Measurements from ENCODE around the gene RNF151. TPM values are rescaled to one million over a fixed set of nuclear protein-coding genes. Genes with fewer than 3 reads are reported as not detected.
A peak's percentile ranks its signal among the peaks of the same experiment; 100 is the strongest.

RNF151 gene
- total and polyA plus RNA-seq, 2 of the 13 experiments (the other 11 are each of a cell fraction or from before 2014, with no cell fraction given) = not detected

GRCh38 chr16:1940273-1941161 lies 26.1 kb upstream of the RNF151 start (continued):
- TF ChIP-seq TERF1 (CRISPR knock-in tag; IDR thresholded peaks at IDR 0.05) (no peak), NONO (IDR thresholded peaks at IDR 0.05) (no peak), NONO (CRISPR knock-in tag; conservative IDR thresholded peaks at IDR 0.05) (peak; percentile 94), ZNF770 (CRISPR knock-in tag; IDR thresholded peaks at IDR 0.05) (peak; percentile 30; the same call in 1 of the 2 replicates), ZNF510 (CRISPR knock-in tag; IDR thresholded peaks at IDR 0.05; ENCODE audit: low read depth) (0 out of 2 replicates have a peak, but pooled peaks have one; percentile 52), USF2 (IDR thresholded peaks at IDR 0.05; ENCODE audit: low read depth, low read length) (peak; percentile 43; the same call in 1 of the 2 replicates), USF2 (CRISPR knock-in tag; IDR thresholded peaks at IDR 0.05; ENCODE audit: borderline replicate concordance) (peak; percentile 44; the same call in 1 of the 2 replicates), ZNF776 (CRISPR knock-in tag; IDR thresholded peaks at IDR 0.05) (peak; percentile 86), ZNF101 (CRISPR knock-in tag; IDR thresholded peaks at IDR 0.05; ENCODE audit: borderline replicate concordance, low read depth) (no peak; the same call in 1 of the 2 replicates), ZNF703 (CRISPR knock-in tag; IDR thresholded peaks at IDR 0.05; ENCODE audit: borderline replicate concordance) (no peak), ZNF563 (CRISPR knock-in tag; IDR thresholded peaks at IDR 0.05) (no peak)
- TF ChIP-seq, protein P1, sequence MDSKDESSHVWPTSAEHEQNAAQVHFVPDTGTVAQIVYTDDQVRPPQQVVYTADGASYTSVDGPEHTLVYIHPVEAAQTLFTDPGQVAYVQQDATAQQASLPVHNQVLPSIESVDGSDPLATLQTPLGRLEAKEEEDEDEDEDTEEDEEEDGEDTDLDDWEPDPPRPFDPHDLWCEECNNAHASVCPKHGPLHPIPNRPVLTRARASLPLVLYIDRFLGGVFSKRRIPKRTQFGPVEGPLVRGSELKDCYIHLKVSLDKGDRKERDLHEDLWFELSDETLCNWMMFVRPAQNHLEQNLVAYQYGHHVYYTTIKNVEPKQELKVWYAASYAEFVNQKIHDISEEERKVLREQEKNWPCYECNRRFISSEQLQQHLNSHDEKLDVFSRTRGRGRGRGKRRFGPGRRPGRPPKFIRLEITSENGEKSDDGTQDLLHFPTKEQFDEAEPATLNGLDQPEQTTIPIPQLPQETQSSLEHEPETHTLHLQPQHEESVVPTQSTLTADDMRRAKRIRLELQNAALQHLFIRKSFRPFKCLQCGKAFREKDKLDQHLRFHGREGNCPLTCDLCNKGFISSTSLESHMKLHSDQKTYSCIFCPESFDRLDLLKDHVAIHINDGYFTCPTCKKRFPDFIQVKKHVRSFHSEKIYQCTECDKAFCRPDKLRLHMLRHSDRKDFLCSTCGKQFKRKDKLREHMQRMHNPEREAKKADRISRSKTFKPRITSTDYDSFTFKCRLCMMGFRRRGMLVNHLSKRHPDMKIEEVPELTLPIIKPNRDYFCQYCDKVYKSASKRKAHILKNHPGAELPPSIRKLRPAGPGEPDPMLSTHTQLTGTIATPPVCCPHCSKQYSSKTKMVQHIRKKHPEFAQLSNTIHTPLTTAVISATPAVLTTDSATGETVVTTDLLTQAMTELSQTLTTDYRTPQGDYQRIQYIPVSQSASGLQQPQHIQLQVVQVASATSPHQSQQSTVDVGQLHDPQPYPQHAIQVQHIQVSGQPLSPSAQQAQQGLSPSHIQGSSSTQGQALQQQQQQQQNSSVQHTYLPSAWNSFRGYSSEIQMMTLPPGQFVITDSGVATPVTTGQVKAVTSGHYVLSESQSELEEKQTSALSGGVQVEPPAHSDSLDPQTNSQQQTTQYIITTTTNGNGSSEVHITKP (CRISPR knock-in tag; IDR thresholded peaks at IDR 0.05; ENCODE audit: low read depth) = peak; percentile 51; the same call in 1 of the 2 replicates
- TF ChIP-seq, protein P2, sequence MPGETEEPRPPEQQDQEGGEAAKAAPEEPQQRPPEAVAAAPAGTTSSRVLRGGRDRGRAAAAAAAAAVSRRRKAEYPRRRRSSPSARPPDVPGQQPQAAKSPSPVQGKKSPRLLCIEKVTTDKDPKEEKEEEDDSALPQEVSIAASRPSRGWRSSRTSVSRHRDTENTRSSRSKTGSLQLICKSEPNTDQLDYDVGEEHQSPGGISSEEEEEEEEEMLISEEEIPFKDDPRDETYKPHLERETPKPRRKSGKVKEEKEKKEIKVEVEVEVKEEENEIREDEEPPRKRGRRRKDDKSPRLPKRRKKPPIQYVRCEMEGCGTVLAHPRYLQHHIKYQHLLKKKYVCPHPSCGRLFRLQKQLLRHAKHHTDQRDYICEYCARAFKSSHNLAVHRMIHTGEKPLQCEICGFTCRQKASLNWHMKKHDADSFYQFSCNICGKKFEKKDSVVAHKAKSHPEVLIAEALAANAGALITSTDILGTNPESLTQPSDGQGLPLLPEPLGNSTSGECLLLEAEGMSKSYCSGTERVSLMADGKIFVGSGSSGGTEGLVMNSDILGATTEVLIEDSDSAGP (CRISPR knock-in tag; IDR thresholded peaks at IDR 0.05; ENCODE audit: borderline replicate concordance) = peak; percentile 69
- TF ChIP-seq, protein P3, sequence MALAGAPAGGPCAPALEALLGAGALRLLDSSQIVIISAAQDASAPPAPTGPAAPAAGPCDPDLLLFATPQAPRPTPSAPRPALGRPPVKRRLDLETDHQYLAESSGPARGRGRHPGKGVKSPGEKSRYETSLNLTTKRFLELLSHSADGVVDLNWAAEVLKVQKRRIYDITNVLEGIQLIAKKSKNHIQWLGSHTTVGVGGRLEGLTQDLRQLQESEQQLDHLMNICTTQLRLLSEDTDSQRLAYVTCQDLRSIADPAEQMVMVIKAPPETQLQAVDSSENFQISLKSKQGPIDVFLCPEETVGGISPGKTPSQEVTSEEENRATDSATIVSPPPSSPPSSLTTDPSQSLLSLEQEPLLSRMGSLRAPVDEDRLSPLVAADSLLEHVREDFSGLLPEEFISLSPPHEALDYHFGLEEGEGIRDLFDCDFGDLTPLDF (CRISPR knock-in tag; IDR thresholded peaks at IDR 0.05) = 0 out of 2 replicates have a peak, but pooled peaks have one; percentile 32

All from HepG2 (cell line).